IPS-20b (cell line): Measurements from ENCODE around the gene RAET1L.
"Not testable (repeated sequence)": the region's sequence is repeated elsewhere in the genome, so short reads cannot be mapped to it uniquely, and the experiment has no call there.

Experiments
- H3K27ac ChIP-seq: one replicate; pipeline ENCODE4 v1.5.1; 2013; ENCODE audit warnings: low read length
- H3K27me3 ChIP-seq: 2 replicates; pipeline ENCODE4 v1.6.1; 2013; ENCODE audit warnings: mild to moderate bottlenecking, low read length, inconsistent platforms; ENCODE audit not compliant: insufficient read depth
- H3K36me3 ChIP-seq: 2 replicates; pipeline ENCODE4 v1.6.1; 2013; ENCODE audit warnings: low read depth, mild to moderate bottlenecking, inconsistent platforms, low read length, moderate library complexity; ENCODE audit not compliant: insufficient read depth
- H3K4me1 ChIP-seq: 2 replicates; pipeline ENCODE4 v1.6.1; 2013; ENCODE audit warnings: mild to moderate bottlenecking, control low read depth, inconsistent platforms, low read length, moderate library complexity; ENCODE audit not compliant: insufficient read depth
- H3K4me3 ChIP-seq: 2 replicates; pipeline ENCODE4 v1.5.1; 2013; ENCODE audit warnings: mild to moderate bottlenecking, low read length, inconsistent platforms
- H3K9ac ChIP-seq: 2 replicates; pipeline ENCODE4 v1.6.1; 2013; ENCODE audit warnings: low read depth, mild to moderate bottlenecking, inconsistent platforms, low read length, moderate library complexity
- H3K9me3 ChIP-seq: 2 replicates; pipeline ENCODE4 v1.6.1; 2013; ENCODE audit warnings: mild to moderate bottlenecking, low read depth, low read length, inconsistent platforms; ENCODE audit not compliant: insufficient read depth

The RAET1L gene

GRCh38 chr6:150013785-150014622 lies 11.3 kb downstream of the RAET1L start:
- not testable (repeated sequence) for H3K36me3 ChIP-seq, H3K9me3 ChIP-seq, H3K4me3 ChIP-seq, H3K9ac ChIP-seq, H3K27ac ChIP-seq, H3K4me1 ChIP-seq
- H3K27me3 ChIP-seq = peaks cover 100% of the 10 kb centered on the region

- H3K9ac ChIP-seq, H3K27ac ChIP-seq, H3K4me3 ChIP-seq, H3K9me3 ChIP-seq, H3K36me3 ChIP-seq, H3K4me1 ChIP-seq: not testable (repeated sequence)
- H3K27me3 ChIP-seq = peaks cover 100% of the 10 kb centered on the region
Measured at GRCh38 chr6:150012846-150013784, 12.2 kb downstream of the RAET1L start.

- H3K27ac ChIP-seq = no peak overlapping the region
- no peaks in the 10 kb centered on the region for H3K36me3 ChIP-seq
- H3K4me3 ChIP-seq = no peak overlapping the region
- H3K9me3 ChIP-seq = no peaks in the 10 kb centered on the region
- H3K27me3 ChIP-seq = peaks cover 91% of the 10 kb centered on the region
- H3K9ac ChIP-seq = no peak overlapping the region
- H3K4me1 ChIP-seq = peaks cover 2% of the 10 kb centered on the region; the same call in 1 of the 2 replicates
Measured at GRCh38 chr6:150008588-150008987, 16.7 kb downstream of the RAET1L start.

GRCh38 chr6:150006961-150007464 lies 18.3 kb downstream of the RAET1L start:
- Histone ChIP-seq H3K4me1 (peaks cover 2% of the 10 kb centered on the region; the same call in 1 of the 2 replicates), H3K9me3 (no peaks in the 10 kb centered on the region), H3K9ac (no peak overlapping the region), H3K4me3 (no peak overlapping the region), H3K27me3 (peaks cover 90% of the 10 kb centered on the region), H3K27ac (no peak overlapping the region), H3K36me3 (no peaks in the 10 kb centered on the region)

GRCh38 chr6:150005761-150006651 lies 19.3 kb downstream of the RAET1L start:
- no peaks in the 10 kb centered on the region for H3K9me3 ChIP-seq
- H3K4me3 ChIP-seq = peak overlapping the region; percentile 82
- no peaks in the 10 kb centered on the region for H3K36me3 ChIP-seq
- H3K4me1 ChIP-seq = peaks cover 2% of the 10 kb centered on the region; the same call in 1 of the 2 replicates
- H3K27me3 ChIP-seq = peaks cover 89% of the 10 kb centered on the region
- H3K9ac ChIP-seq = peak overlapping the region; percentile 59; the same call in 1 of the 2 replicates
- no peak overlapping the region for H3K27ac ChIP-seq

- Histone ChIP-seq H3K9me3 (no peaks in the 10 kb centered on the region), H3K4me3 (peak overlapping the region; percentile 82), H3K27ac (no peak overlapping the region), H3K9ac (peak overlapping the region; percentile 62; the same call in 1 of the 2 replicates), H3K27me3 (peaks cover 85% of the 10 kb centered on the region), H3K4me1 (peaks cover 2% of the 10 kb centered on the region; the same call in 1 of the 2 replicates), H3K36me3 (no peaks in the 10 kb centered on the region)
Measured at GRCh38 chr6:150004783-150005717, 20.3 kb downstream of the RAET1L start.

GRCh38 chr6:150004101-150004782 lies 21.1 kb downstream of the RAET1L start:
- H3K9ac ChIP-seq = peak overlapping the region; percentile 62; the same call in 1 of the 2 replicates
- no peaks in the 10 kb centered on the region for H3K36me3 ChIP-seq
- peaks cover 77% of the 10 kb centered on the region for H3K27me3 ChIP-seq
- no peaks in the 10 kb centered on the region for H3K9me3 ChIP-seq
- peak overlapping the region; percentile 82 for H3K4me3 ChIP-seq
- peaks cover 2% of the 10 kb centered on the region; the same call in 1 of the 2 replicates for H3K4me1 ChIP-seq
- H3K27ac ChIP-seq = no peak overlapping the region

GRCh38 chr6:150003599-150003998 lies 21.7 kb downstream of the RAET1L start:
- H3K4me3 ChIP-seq, H3K9me3 ChIP-seq, H3K27ac ChIP-seq, H3K4me1 ChIP-seq, H3K36me3 ChIP-seq, H3K9ac ChIP-seq: not testable (repeated sequence)
- peaks cover 71% of the 10 kb centered on the region for H3K27me3 ChIP-seq

- Histone ChIP-seq H3K27ac (no peak overlapping the region), H3K4me3 (no peak overlapping the region), H3K9ac (no peak overlapping the region), H3K36me3 (no peaks in the 10 kb centered on the region), H3K9me3 (no peaks in the 10 kb centered on the region), H3K27me3 (peaks cover 63% of the 10 kb centered on the region), H3K4me1 (peaks cover 2% of the 10 kb centered on the region; the same call in 1 of the 2 replicates)
Measured at GRCh38 chr6:150002710-150003109, 22.6 kb downstream of the RAET1L start.
